Thyroid gland (tissue), 4 donors: ENCODE data around the gene FAM83B. TPM values are rescaled to one million over a fixed set of nuclear protein-coding genes. Genes with fewer than 3 reads are reported as not detected.
"Not testable (repeated sequence)": the region's sequence is repeated elsewhere in the genome, so short reads cannot be mapped to it uniquely, and the experiment has no call there.

Experiments
- DNase-seq, 2 donors: peaks; one replicate each; pipeline ENCODE4 v3.0.0-alpha.2; 2019
- H3K27ac ChIP-seq, 3 donors: fragments of 200-600 bp; sonication (generic); 1 replicate in 2 of 3; 2 replicates in 1 of 3; pipeline ENCODE4 v1.5.1; 2016 to 2019; ENCODE audit warnings: mild to moderate bottlenecking in 1 of 3, moderate library complexity in 1 of 3
- H3K27me3 ChIP-seq: fragments of 200-600 bp; sonication (generic); one replicate; pipeline ENCODE4 v1.5.1; 2019
- H3K36me3 ChIP-seq, 2 donors: fragments of 200-600 bp; sonication (generic); one replicate each; pipeline ENCODE4 v1.5.1; 2016 to 2019
- H3K4me1 ChIP-seq, 2 donors: fragments of 200-600 bp; sonication (generic); one replicate each; pipeline ENCODE4 v1.5.1; 2017 to 2019
- H3K4me3 ChIP-seq, 3 donors: fragments of 200-600 bp; sonication (generic); replicated peaks in 1 of 3; 1 replicate in 2 of 3; 2 replicates in 1 of 3; pipeline ENCODE4 v1.5.1; 2016; ENCODE audit warnings: mild to moderate bottlenecking in 1 of 3
- H3K9me3 ChIP-seq: fragments of 200-600 bp; sonication (generic); one replicate; pipeline ENCODE4 v1.5.1; 2017
- POLR2A ChIP-seq, 2 donors: fragments of 450-650 bp; IDR thresholded peaks; one replicate each; pipeline ENCODE4 v1.6.1; 2017; ENCODE audit warnings: antibody characterized with exemption in 2 of 2, mild to moderate bottlenecking in 2 of 2, moderate library complexity in 1 of 2
- WGBS, 2 donors: methylation state at CpG; one replicate each; pipeline ENCODE4 v1.1.5; 2017; 5-methylcytosine and 5-hydroxymethylcytosine counted together
- intact Hi-C: fragments of 100-400 bp; cut with DNase I; formaldehyde crosslinking; loops from one replicate; pipeline ENCODE4 v1.15.1; 2023
- total RNA-seq, 4 donors: library from RNA; depleted of rRNA; stranded (reverse); fragments of >200 nt; gene quantifications; one replicate each; pipeline ENCODE4 v1.2.3, GENCODE V29; 2016
- TF ChIP-seq, protein P1 (sequence below), 6 experiments: fragments of 200-600 bp in 3 of 6; fragments of 450-650 bp in 3 of 6; sonication (generic) in 3 of 6; IDR thresholded peaks; one replicate each; pipeline ENCODE4 v1.5.1; 2016 to 2019; ENCODE audit warnings: antibody characterized with exemption in 6 of 6, mild to moderate bottlenecking in 2 of 6, inconsistent platforms in 1 of 6, moderate library complexity in 1 of 6

FAM83B gene
- total RNA-seq, 4 donors from 2014 or later = 20.3 to 29.9 (median 23.5) TPM

DNA sequence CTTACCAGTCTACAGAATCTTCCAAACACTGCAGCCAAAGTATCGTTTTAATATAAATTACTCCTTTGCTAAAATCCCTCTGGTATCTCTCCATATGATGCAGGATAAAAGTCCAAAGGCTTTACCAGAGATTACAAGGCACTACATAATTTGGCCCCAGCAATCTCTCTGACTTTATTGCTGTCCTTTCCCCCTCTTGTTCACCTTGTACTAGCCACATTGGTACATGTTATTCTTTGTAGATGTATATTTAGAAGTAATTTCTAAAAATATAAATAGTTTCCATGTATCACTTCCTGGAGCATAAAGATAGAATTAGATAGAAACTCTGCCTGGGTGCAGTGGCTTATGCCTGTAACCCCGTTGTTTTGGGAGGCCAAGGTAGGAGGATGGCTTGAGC lies 28.7 kb upstream of the FAM83B start:
- Histone ChIP-seq H3K9me3 (no peaks in the 10 kb centered on the region), H3K27me3 (no peaks in the 10 kb centered on the region), H3K27ac (no peak overlapping the region), H3K4me1 (no peaks in the 10 kb centered on the region), H3K4me3 (no peak overlapping the region), H3K36me3 (no peaks in the 10 kb centered on the region)
- DNase-seq = no peak
- intact Hi-C loops = no loop called here
- TF ChIP-seq, protein P1, sequence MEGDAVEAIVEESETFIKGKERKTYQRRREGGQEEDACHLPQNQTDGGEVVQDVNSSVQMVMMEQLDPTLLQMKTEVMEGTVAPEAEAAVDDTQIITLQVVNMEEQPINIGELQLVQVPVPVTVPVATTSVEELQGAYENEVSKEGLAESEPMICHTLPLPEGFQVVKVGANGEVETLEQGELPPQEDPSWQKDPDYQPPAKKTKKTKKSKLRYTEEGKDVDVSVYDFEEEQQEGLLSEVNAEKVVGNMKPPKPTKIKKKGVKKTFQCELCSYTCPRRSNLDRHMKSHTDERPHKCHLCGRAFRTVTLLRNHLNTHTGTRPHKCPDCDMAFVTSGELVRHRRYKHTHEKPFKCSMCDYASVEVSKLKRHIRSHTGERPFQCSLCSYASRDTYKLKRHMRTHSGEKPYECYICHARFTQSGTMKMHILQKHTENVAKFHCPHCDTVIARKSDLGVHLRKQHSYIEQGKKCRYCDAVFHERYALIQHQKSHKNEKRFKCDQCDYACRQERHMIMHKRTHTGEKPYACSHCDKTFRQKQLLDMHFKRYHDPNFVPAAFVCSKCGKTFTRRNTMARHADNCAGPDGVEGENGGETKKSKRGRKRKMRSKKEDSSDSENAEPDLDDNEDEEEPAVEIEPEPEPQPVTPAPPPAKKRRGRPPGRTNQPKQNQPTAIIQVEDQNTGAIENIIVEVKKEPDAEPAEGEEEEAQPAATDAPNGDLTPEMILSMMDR (IDR thresholded peaks at IDR 0.05) = no peak
- no peak for TF ChIP-seq POLR2A (IDR thresholded peaks at IDR 0.05)
- 82 to 90% methylated on average over 2 of the region's 2 CpGs for WGBS, 2 donors

DNA sequence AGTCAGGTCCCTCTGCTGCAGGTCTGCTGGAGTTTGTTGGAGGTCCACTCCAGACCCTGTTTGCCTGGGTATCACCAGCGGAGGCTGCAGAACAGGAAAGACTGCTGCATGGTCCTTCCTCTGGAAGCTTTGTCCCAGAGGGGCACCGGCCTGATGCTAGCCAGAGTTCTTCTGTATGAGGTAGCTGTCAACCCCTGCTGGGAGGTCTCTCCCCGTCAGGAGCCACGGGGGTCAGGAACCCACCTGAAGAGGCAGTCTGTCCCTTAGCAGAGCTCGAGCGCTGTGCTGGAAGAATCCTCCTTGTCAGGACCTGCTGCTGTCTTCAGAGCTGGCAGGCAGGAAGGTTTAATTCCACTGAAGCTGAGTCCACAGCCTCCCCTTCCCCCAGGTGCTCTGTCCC lies 22.3 kb upstream of the FAM83B start:
- H3K27ac ChIP-seq, intact Hi-C loops, DNase-seq, H3K27me3 ChIP-seq, H3K9me3 ChIP-seq, H3K4me1 ChIP-seq, H3K36me3 ChIP-seq, H3K4me3 ChIP-seq: not testable (repeated sequence)
- 74 to 100% methylated on average over 1 to 6 of the region's 6 CpGs for WGBS, 2 donors

DNA sequence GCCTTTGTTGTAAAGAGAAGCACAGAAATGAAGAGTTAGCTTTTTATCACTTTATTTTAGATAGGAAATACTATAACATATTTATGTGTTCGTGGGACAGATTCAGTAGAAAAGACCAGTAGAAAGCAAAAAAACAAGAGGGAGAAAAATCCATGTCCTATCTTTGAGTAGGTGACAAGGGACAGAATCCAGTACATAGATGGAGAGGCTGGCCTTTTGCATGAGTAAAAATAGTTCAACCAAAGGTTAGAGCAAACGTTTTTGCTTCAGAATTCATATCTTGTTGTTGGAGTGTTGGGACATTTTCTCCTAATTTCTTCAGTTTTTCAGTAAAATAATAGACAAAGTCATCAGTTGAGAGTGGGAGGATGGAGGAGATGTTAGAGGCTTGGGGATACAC lies 19.6 kb upstream of the FAM83B start:
- Histone ChIP-seq H3K4me1 (no peaks in the 10 kb centered on the region), H3K27ac (no peak overlapping the region), H3K4me3 (no peak overlapping the region), H3K9me3 (no peaks in the 10 kb centered on the region), H3K27me3 (no peaks in the 10 kb centered on the region), H3K36me3 (no peaks in the 10 kb centered on the region)
- 54 to 57% methylated on average over 2 of the region's 2 CpGs for WGBS, 2 donors
- intact Hi-C loops = no loop called here
- DNase-seq = no peak
- TF ChIP-seq, protein P1 (IDR thresholded peaks at IDR 0.05) = no peak
- TF ChIP-seq POLR2A (IDR thresholded peaks at IDR 0.05) = no peak

DNA sequence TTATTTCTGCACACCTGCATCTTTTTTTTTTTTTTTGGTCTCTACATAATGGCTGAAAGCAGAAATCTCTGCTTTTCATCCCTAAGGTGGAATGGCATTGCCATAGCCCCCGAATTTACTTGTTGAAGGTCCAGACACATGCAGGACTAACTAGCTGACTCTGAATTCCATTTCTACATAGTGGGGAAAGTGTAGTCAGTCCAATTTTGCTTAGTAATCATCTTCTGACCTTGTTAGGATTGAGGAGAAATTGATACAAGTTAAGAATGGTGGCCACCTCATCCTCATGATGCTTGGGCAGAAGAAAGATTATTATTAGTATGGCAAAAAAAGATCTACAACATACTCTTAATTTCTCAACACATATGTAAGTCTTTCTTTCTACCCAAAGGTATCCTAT lies 16.4 kb upstream of the FAM83B start:
- no peaks in the 10 kb centered on the region for H3K27me3 ChIP-seq
- no peak for DNase-seq
- intact Hi-C loops = no loop called here
- H3K4me1 ChIP-seq = no peaks in the 10 kb centered on the region
- H3K4me3 ChIP-seq = no peak overlapping the region
- H3K27ac ChIP-seq = no peak overlapping the region
- H3K9me3 ChIP-seq = no peaks in the 10 kb centered on the region
- WGBS, 2 donors = 79 to 82% methylated on average over 1 of the region's 1 CpG
- no peak for TF ChIP-seq POLR2A (IDR thresholded peaks at IDR 0.05)
- TF ChIP-seq, protein P1 (IDR thresholded peaks at IDR 0.05) = no peak
- H3K36me3 ChIP-seq = no peaks in the 10 kb centered on the region

DNA sequence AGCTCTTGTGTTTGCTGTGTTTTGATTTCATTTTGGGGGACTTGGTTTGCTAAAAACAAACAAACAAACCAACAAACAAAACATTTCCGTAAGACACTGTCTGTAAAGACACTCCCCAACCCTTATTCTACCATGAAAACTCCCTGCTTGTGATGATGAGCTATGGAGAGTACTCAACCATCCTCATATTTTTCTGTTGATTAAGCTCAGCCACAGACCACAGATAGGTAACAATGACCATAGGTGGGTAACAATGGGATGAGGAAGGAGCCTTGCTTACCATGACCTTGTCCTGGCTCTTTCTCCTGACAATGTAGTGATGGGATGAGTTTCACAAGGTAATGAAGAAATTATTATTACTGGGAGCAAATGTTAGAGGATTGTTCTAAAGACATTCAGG lies 11.4 kb upstream of the FAM83B start:
- intact Hi-C loops = no loop called here
- WGBS, 2 donors = 82 to 93% methylated on average over 1 of the region's 1 CpG

More for the DNA sequence above, 11.4 kb upstream of the FAM83B start:
- Histone ChIP-seq H3K4me1 (no peaks in the 10 kb centered on the region), H3K27me3 (no peaks in the 10 kb centered on the region), H3K4me3 (no peak overlapping the region), H3K27ac (no peak overlapping the region), H3K36me3 (no peaks in the 10 kb centered on the region), H3K9me3 (no peaks in the 10 kb centered on the region)
- TF ChIP-seq, protein P1 (IDR thresholded peaks at IDR 0.05) = no peak
- TF ChIP-seq POLR2A (IDR thresholded peaks at IDR 0.05) = no peak
- no peak for DNase-seq
